NCI-H510A treated with DMSO at 0.1 percent for 48 hours (cell line): Measurements from ENCODE around the gene DYDC2.

Experiments
- DNase-seq: peaks from one replicate; lab custom pipeline; 2025; lab: John Stamatoyannopoulos, UW

DYDC2 gene

GRCh38 chr10:80372675-80373074 lies 16.1 kb downstream of the DYDC2 start:
- no peak for DNase-seq

- DNase-seq: no peak
These were observed 16.9 kb downstream of the DYDC2 start for GRCh38 chr10:80373502-80373901.

GRCh38 chr10:80379701-80380100 lies 23.1 kb downstream of the DYDC2 start:
- DNase-seq: no peak

GRCh38 chr10:80380185-80380584 lies 23.6 kb downstream of the DYDC2 start:
- no peak for DNase-seq

GRCh38 chr10:80382989-80383388 lies 26.4 kb downstream of the DYDC2 start:
- DNase-seq: peak; percentile 46

GRCh38 chr10:80390740-80391139 lies 34.2 kb downstream of the DYDC2 start:
- DNase-seq: no peak

- no peak for DNase-seq
These were observed 35.7 kb downstream of the DYDC2 start for GRCh38 chr10:80392250-80392649.

GRCh38 chr10:80394358-80394916 lies 37.9 kb downstream of the DYDC2 start:
- DNase-seq: no peak

GRCh38 chr10:80397014-80397413 lies 40.4 kb downstream of the DYDC2 start:
- no peak for DNase-seq

- DNase-seq: no peak
These were observed 43.7 kb downstream of the DYDC2 start for GRCh38 chr10:80400136-80400804.

GRCh38 chr10:80405035-80405434 lies 48.5 kb downstream of the DYDC2 start:
- no peak for DNase-seq

- DNase-seq: peak; percentile 69
These were observed 49.0 kb downstream of the DYDC2 start for GRCh38 chr10:80405626-80406025.

- DNase-seq: no peak
These were observed 49.6 kb downstream of the DYDC2 start for GRCh38 chr10:80406204-80406603.

GRCh38 chr10:80407812-80408241 lies 51.2 kb downstream of the DYDC2 start:
- DNase-seq: peak; percentile 68

- peak; percentile 60 for DNase-seq
These were observed 51.9 kb downstream of the DYDC2 start, which contains the start of gene PRXL2A for GRCh38 chr10:80408242-80409101. Gene PRXL2A, plus strand, starts transcription at chr10:80408551. Its CDS starts 11,917 bp downstream, at chr10:80420468.

- DNase-seq: peak; percentile 42
These were observed 52.5 kb downstream of the DYDC2 start for GRCh38 chr10:80409121-80409520.

- DNase-seq: no peak
These were observed 53.5 kb downstream of the DYDC2 start for GRCh38 chr10:80410122-80410521.

- no peak for DNase-seq
These were observed 54.1 kb downstream of the DYDC2 start for GRCh38 chr10:80410578-80411145.

GRCh38 chr10:80411267-80411668 lies 54.7 kb downstream of the DYDC2 start:
- DNase-seq: peak; percentile 34

- no peak for DNase-seq
These were observed 55.2 kb downstream of the DYDC2 start for GRCh38 chr10:80411681-80412220.

- DNase-seq: peak; percentile 15
These were observed 55.9 kb downstream of the DYDC2 start for GRCh38 chr10:80412486-80412885.
